GM23338 (cell line): ENCODE measurements around the gene AGBL5. TPM values are rescaled to one million over a fixed set of nuclear protein-coding genes. Genes with fewer than 3 reads are reported as not detected.

Experiments used
- ATAC-seq: fragments of 200-7000 bp; cut with Tn5 transposase; 3 replicates; pipeline ENCODE4 v1.9.1; 2020
- DNase-seq: peaks from one replicate; pipeline ENCODE4 v3.0.0-alpha.2; 2015; ENCODE audit warnings: low spot score
- H2AFZ ChIP-seq: fragments of 200-600 bp; sonication (generic); 2 replicates; pipeline ENCODE4 v1.8.0; 2016; ENCODE audit warnings: antibody characterized with exemption, mild to moderate bottlenecking, moderate library complexity
- H3F3A ChIP-seq: fragments of 200-600 bp; sonication (generic); replicated peaks from 2 replicates; pipeline ENCODE4 v1.8.0; 2017; ENCODE audit warnings: antibody characterized with exemption, mixed run types, low read depth
- H3K27ac ChIP-seq: fragments of 200-600 bp; sonication (generic); 2 replicates; pipeline ENCODE4 v1.6.1; 2016; ENCODE audit warnings: low read depth
- H3K27me3 ChIP-seq: fragments of 200-600 bp; sonication (generic); 2 replicates; pipeline ENCODE4 v1.8.0; 2016; ENCODE audit warnings: mild to moderate bottlenecking, mixed run types, moderate library complexity; ENCODE audit not compliant: insufficient read depth
- H3K36me3 ChIP-seq: fragments of 200-600 bp; sonication (generic); 2 replicates; pipeline ENCODE4 v1.8.0; 2016; ENCODE audit warnings: mild to moderate bottlenecking; ENCODE audit not compliant: insufficient read depth
- H3K4me1 ChIP-seq: fragments of 200-600 bp; sonication (generic); 2 replicates; pipeline ENCODE4 v1.8.0; 2016; ENCODE audit warnings: mild to moderate bottlenecking, moderate library complexity; ENCODE audit not compliant: insufficient read depth
- H3K4me2 ChIP-seq: fragments of 200-600 bp; sonication (generic); 2 replicates; pipeline ENCODE4 v1.7.1; 2017; ENCODE audit warnings: mixed run types
- H3K4me3 ChIP-seq: fragments of 200-600 bp; sonication (generic); 2 replicates; pipeline ENCODE4 v1.6.1; 2016; ENCODE audit warnings: mixed run types
- H3K79me2 ChIP-seq: fragments of 200-600 bp; sonication (generic); replicated peaks from 2 replicates; pipeline ENCODE4 v1.8.0; 2017; ENCODE audit warnings: mild to moderate bottlenecking; ENCODE audit not compliant: insufficient read depth
- H3K9me2 ChIP-seq: fragments of 200-600 bp; sonication (generic); 2 replicates; pipeline ENCODE4 v1.8.0; 2017; ENCODE audit not compliant: insufficient read depth
- H4K20me1 ChIP-seq: fragments of 200-600 bp; sonication (generic); replicated peaks from 2 replicates; pipeline ENCODE4 v1.8.0; 2017; ENCODE audit warnings: mild to moderate bottlenecking; ENCODE audit not compliant: insufficient read depth
- H3K27ac Mint-ChIP-seq: 2 replicates; pipeline ENCODE4 v1.8.0; 2020; ENCODE audit warnings: inconsistent platforms, mild to moderate bottlenecking, moderate library complexity, mixed read lengths
- H3K27me3 Mint-ChIP-seq: 3 replicates; pipeline ENCODE4 v1.8.0; 2022; ENCODE audit warnings: low read depth, mild to moderate bottlenecking, moderate library complexity, mixed read lengths, inconsistent platforms; ENCODE audit not compliant: insufficient read depth, poor library complexity
- H3K36me3 Mint-ChIP-seq: 3 replicates; pipeline ENCODE4 v1.8.0; 2021; ENCODE audit warnings: low read depth, mild to moderate bottlenecking, inconsistent platforms, moderate library complexity, mixed read lengths
- H3K4me1 Mint-ChIP-seq: 3 replicates; pipeline ENCODE4 v1.8.0; 2020; ENCODE audit warnings: mild to moderate bottlenecking, inconsistent platforms, mixed read lengths
- H3K4me3 Mint-ChIP-seq: 3 replicates; pipeline ENCODE4 v1.8.0; 2021; ENCODE audit warnings: moderate library complexity, mild to moderate bottlenecking, inconsistent platforms, mixed read lengths
- H3K9me3 Mint-ChIP-seq: 3 replicates; pipeline ENCODE4 v1.8.0; 2020; ENCODE audit warnings: moderate library complexity, mild to moderate bottlenecking, inconsistent platforms, mixed read lengths
- CREB1 ChIP-seq: fragments of 250-450 bp; sonication (Bioruptor Pico); IDR thresholded peaks from 2 replicates; pipeline ENCODE4 v1.5.0; 2020; ENCODE audit warnings: low read depth, mild to moderate bottlenecking, moderate library complexity
- CTCF ChIP-seq, 2 experiments: fragments of 200-600 bp in 1 of 2; sonication (generic) in 1 of 2; conservative IDR thresholded peaks; 2 replicates each; pipeline versions ENCODE4 v1.5.1 to v1.6.1; 2016 to 2017; ENCODE audit warnings: antibody characterized with exemption in 2 of 2, low read depth in 2 of 2, mild to moderate bottlenecking in 2 of 2, moderate library complexity in 1 of 2
- EZH2 ChIP-seq: fragments of 200-600 bp; sonication (generic); IDR thresholded peaks from one replicate; pipeline ENCODE4 v1.8.0; 2017; ENCODE audit warnings: antibody characterized with exemption, mild to moderate bottlenecking, low read depth; ENCODE audit not compliant: unreplicated experiment
- EZH2phosphoT487 ChIP-seq: fragments of 200-600 bp; sonication (generic); IDR thresholded peaks from one replicate; pipeline ENCODE4 v1.8.1; 2018; ENCODE audit warnings: antibody characterized with exemption; ENCODE audit not compliant: unreplicated experiment
- JUNB ChIP-seq: IDR thresholded peaks from one replicate; pipeline ENCODE4 v1.6.1; 2016; ENCODE audit warnings: antibody characterized with exemption; ENCODE audit not compliant: unreplicated experiment
- NANOG ChIP-seq: IDR thresholded peaks from 2 replicates; pipeline ENCODE4 v1.6.1; 2016; ENCODE audit warnings: antibody characterized with exemption, borderline replicate concordance
- POLR2AphosphoS5 ChIP-seq: IDR thresholded peaks from 2 replicates; pipeline ENCODE4 v1.6.1; 2016; ENCODE audit warnings: antibody characterized with exemption, low read depth
- STAT1 ChIP-seq: IDR thresholded peaks from one replicate; pipeline ENCODE4 v1.6.1; 2016; ENCODE audit warnings: antibody characterized with exemption; ENCODE audit not compliant: unreplicated experiment
- ZNF114 ChIP-seq: fragments of 250-450 bp; sonication (Bioruptor Pico); IDR thresholded peaks from 2 replicates; pipeline ENCODE4 v1.5.0; 2020; ENCODE audit warnings: mild to moderate bottlenecking, moderate library complexity
- ZNF331 ChIP-seq: fragments of 250-450 bp; sonication (Bioruptor Pico); IDR thresholded peaks from 2 replicates; pipeline ENCODE4 v1.5.0; 2020; ENCODE audit warnings: low read depth, mild to moderate bottlenecking, moderate library complexity
- ZNF462 ChIP-seq: fragments of 250-450 bp; sonication (Bioruptor Pico); IDR thresholded peaks from 2 replicates; pipeline ENCODE4 v1.5.0; 2020; ENCODE audit warnings: mild to moderate bottlenecking, moderate library complexity
- polyA plus RNA-seq: library from polyadenylated mRNA; unstranded; fragments of >200 nt; fragmentation: Nextera tagmentation; extraction: Ambion mirVana; gene quantifications from 2 replicates; pipeline ENCODE4 v1.2.1, GENCODE V29; 2016
- total RNA-seq: library from RNA; depleted of rRNA; stranded (reverse); fragments of >200 nt; shearing (Covaris generic); gene quantifications from 2 replicates; pipeline ENCODE4 v1.2.3, GENCODE V29; 2014
- TF ChIP-seq, protein P1 (sequence below): IDR thresholded peaks from one replicate; pipeline ENCODE4 v1.6.1; 2018; ENCODE audit warnings: antibody characterized with exemption; ENCODE audit not compliant: unreplicated experiment
- TF ChIP-seq, protein P2 (sequence below): IDR thresholded peaks from 2 replicates; pipeline ENCODE4 v1.6.1; 2016; ENCODE audit warnings: antibody characterized with exemption

AGBL5 gene
- total and polyA plus RNA-seq, 2 experiments from 2014 or later = 17.9 to 31.3 TPM

DNA sequence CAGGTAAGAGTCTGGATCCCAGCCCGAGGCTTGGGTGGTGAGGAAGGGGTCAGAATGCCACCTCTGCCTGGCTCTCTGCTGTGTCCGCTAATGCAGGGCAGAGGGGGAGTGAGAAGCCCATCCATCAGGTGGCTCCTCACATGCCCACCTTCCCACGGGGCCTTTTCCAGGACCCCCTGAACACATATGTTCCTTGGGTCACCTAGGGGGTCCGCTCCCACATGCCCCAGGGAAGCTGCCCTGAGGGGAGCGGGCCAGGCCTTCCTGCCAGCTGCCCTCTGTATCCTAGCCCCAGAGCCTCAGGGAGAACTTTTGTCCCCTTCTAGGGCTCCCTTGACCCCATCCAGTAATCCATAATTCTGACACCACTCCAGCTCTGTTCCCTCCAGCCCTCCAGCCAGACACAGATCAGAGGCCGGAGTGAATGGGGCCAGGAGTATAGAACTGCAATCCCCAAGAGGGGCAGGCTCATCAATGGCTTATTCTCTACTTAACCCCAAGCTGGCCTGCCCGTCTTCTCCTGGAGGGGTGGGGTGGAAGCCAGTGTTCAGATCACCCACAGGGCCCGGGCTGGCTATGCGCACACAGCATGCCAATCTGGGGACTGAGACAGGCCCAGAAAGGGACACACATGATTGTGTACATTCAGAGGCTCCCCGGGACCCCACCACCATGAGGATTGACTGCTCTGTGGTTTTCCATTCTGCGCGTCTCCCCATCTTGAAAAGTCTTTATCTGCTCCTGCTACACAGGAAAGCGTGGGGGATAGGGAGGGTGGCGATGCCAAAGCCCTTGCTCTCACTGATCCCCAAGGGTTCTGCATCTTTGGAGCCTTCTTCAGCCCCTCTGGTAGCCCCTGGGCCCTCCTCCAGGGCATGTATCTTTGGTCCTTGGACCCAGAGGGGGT lies 28.0 kb downstream of the AGBL5 start:
- peaks cover 22% of the 10 kb centered on the region for H3K27me3 Mint-ChIP-seq
- Histone ChIP-seq H3K79me2 (no peaks in the 10 kb centered on the region), H3K4me2 (peak overlapping the region; percentile 72; the same call in 1 of the 2 replicates), H3K4me1 (peaks cover 5% of the 10 kb centered on the region), H3K27ac (no peak overlapping the region), H4K20me1 (no peaks in the 10 kb centered on the region), H3K27me3 (peaks cover 2% of the 10 kb centered on the region; the same call in 1 of the 2 replicates), H3K4me3 (no peak overlapping the region; the same call in 1 of the 2 replicates), H2AFZ (peak overlapping the region; percentile 83; the same call in 1 of the 2 replicates), H3F3A (no peaks in the 10 kb centered on the region), H3K36me3 (no peaks in the 10 kb centered on the region), H3K9me2 (no peaks in the 10 kb centered on the region)
- H3K4me1 Mint-ChIP-seq = peaks cover 32% of the 10 kb centered on the region
- H3K36me3 Mint-ChIP-seq = no peaks in the 10 kb centered on the region
- no peaks in the 10 kb centered on the region; the same call in 2 of the 3 replicates for H3K9me3 Mint-ChIP-seq
- TF ChIP-seq ZNF462 (CRISPR knock-in tag) (no peak), EZH2phosphoT487 (no peak), NANOG (no peak), JUNB (no peak), ZNF331 (no peak), POLR2AphosphoS5 (no peak), CREB1 (CRISPR knock-in tag) (no peak), CTCF (conservative IDR thresholded peaks at IDR 0.05; ENCODE audit: low read depth in 2 of 2) (no peak), EZH2 (no peak), STAT1 (no peak), ZNF114 (CRISPR knock-in tag) (no peak)
- TF ChIP-seq, protein P1, sequence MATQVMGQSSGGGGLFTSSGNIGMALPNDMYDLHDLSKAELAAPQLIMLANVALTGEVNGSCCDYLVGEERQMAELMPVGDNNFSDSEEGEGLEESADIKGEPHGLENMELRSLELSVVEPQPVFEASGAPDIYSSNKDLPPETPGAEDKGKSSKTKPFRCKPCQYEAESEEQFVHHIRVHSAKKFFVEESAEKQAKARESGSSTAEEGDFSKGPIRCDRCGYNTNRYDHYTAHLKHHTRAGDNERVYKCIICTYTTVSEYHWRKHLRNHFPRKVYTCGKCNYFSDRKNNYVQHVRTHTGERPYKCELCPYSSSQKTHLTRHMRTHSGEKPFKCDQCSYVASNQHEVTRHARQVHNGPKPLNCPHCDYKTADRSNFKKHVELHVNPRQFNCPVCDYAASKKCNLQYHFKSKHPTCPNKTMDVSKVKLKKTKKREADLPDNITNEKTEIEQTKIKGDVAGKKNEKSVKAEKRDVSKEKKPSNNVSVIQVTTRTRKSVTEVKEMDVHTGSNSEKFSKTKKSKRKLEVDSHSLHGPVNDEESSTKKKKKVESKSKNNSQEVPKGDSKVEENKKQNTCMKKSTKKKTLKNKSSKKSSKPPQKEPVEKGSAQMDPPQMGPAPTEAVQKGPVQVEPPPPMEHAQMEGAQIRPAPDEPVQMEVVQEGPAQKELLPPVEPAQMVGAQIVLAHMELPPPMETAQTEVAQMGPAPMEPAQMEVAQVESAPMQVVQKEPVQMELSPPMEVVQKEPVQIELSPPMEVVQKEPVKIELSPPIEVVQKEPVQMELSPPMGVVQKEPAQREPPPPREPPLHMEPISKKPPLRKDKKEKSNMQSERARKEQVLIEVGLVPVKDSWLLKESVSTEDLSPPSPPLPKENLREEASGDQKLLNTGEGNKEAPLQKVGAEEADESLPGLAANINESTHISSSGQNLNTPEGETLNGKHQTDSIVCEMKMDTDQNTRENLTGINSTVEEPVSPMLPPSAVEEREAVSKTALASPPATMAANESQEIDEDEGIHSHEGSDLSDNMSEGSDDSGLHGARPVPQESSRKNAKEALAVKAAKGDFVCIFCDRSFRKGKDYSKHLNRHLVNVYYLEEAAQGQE = no peak
- TF ChIP-seq, protein P2, sequence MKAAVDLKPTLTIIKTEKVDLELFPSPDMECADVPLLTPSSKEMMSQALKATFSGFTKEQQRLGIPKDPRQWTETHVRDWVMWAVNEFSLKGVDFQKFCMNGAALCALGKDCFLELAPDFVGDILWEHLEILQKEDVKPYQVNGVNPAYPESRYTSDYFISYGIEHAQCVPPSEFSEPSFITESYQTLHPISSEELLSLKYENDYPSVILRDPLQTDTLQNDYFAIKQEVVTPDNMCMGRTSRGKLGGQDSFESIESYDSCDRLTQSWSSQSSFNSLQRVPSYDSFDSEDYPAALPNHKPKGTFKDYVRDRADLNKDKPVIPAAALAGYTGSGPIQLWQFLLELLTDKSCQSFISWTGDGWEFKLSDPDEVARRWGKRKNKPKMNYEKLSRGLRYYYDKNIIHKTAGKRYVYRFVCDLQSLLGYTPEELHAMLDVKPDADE = no peak
- DNase-seq (no peak), ATAC-seq (no peak)
- no peak overlapping the region; the same call in 2 of the 3 replicates for H3K4me3 Mint-ChIP-seq
- no peak overlapping the region for H3K27ac Mint-ChIP-seq
